Measurements from ENCODE around the gene AUTS2. TPM values are rescaled to one million over a fixed set of nuclear protein-coding genes. Genes with fewer than 3 reads are reported as not detected.

Gene AUTS2
- total RNA-seq, 1 experiment from 2014 or later, result 50.0 TPM

GRCh38 chr7:70288781-70289456 is 690.6 kb downstream of the AUTS2 start (continued):
- TF ChIP-seq ZNF416 (CRISPR knock-in tag; IDR thresholded peaks at IDR 0.05), result no peak
- TF ChIP-seq FOXK1 (CRISPR knock-in tag; IDR thresholded peaks at IDR 0.05), result no peak
- TF ChIP-seq SMAD4 (CRISPR knock-in tag; IDR thresholded peaks at IDR 0.05), result no peak
- no peak for TF ChIP-seq MXD4 (CRISPR knock-in tag; IDR thresholded peaks at IDR 0.05; ENCODE audit: borderline replicate concordance)
- no peak for TF ChIP-seq CDX4 (CRISPR knock-in tag; IDR thresholded peaks at IDR 0.05; ENCODE audit: borderline replicate concordance)
- TF ChIP-seq HMGA2 (CRISPR knock-in tag; IDR thresholded peaks at IDR 0.05), result no peak

GRCh38 chr7:70292716-70293115 is 694.4 kb downstream of the AUTS2 start:
- ChIA-PET CTCF (no interaction called here), POLR2A (no interaction called here)
- no peaks in the 10 kb centered on the region for H3K27me3 Mint-ChIP-seq (ENCODE audit: low read depth)
- H3K9me3 Mint-ChIP-seq, result no peaks in the 10 kb centered on the region
- DNase-seq (ENCODE audit: low spot score) (no peak), ATAC-seq (no peak)
- no peak overlapping the region for H3K4me3 Mint-ChIP-seq
- TF ChIP-seq ERG (CRISPR knock-in tag; IDR thresholded peaks at IDR 0.05), result no peak
- H3K36me3 Mint-ChIP-seq, result no peaks in the 10 kb centered on the region
- no peaks in the 10 kb centered on the region for H3K4me1 Mint-ChIP-seq
- no peak overlapping the region for H3K27ac Mint-ChIP-seq

- DNase-seq (ENCODE audit: low spot score), result no peak
- Mint-ChIP-seq H3K4me3 (no peak overlapping the region), H3K27ac (no peak overlapping the region), H3K27me3 (ENCODE audit: low read depth) (no peaks in the 10 kb centered on the region), H3K4me1 (no peaks in the 10 kb centered on the region), H3K9me3 (no peaks in the 10 kb centered on the region), H3K36me3 (no peaks in the 10 kb centered on the region)
- ChIA-PET POLR2A (no interaction called here), CTCF (no interaction called here)
- no peak for ATAC-seq
- no peak for TF ChIP-seq ZNF532 (CRISPR knock-in tag; IDR thresholded peaks at IDR 0.05; ENCODE audit: borderline replicate concordance)
- no peak for TF ChIP-seq ZBTB43 (CRISPR knock-in tag; IDR thresholded peaks at IDR 0.05)
- no peak for TF ChIP-seq ZNF232 (CRISPR knock-in tag; IDR thresholded peaks at IDR 0.05)
Observed at GRCh38 chr7:70294211-70294911, 696.1 kb downstream of the AUTS2 start.

GRCh38 chr7:70298780-70299471 is 700.7 kb downstream of the AUTS2 start:
- ATAC-seq, result no peak
- TF ChIP-seq STAT6 (CRISPR knock-in tag; conservative IDR thresholded peaks at IDR 0.05; ENCODE audit: low read depth) (no peak), IRF1 (CRISPR knock-in tag; IDR thresholded peaks at IDR 0.05) (no peak), ATF2 (CRISPR knock-in tag; IDR thresholded peaks at IDR 0.05; ENCODE audit: borderline replicate concordance, low read depth) (no peak), ZNF671 (CRISPR knock-in tag; IDR thresholded peaks at IDR 0.05) (no peak), ZNF232 (CRISPR knock-in tag; IDR thresholded peaks at IDR 0.05) (no peak)
- Mint-ChIP-seq H3K4me3 (no peak overlapping the region), H3K4me1 (no peaks in the 10 kb centered on the region), H3K36me3 (no peaks in the 10 kb centered on the region), H3K9me3 (no peaks in the 10 kb centered on the region), H3K27me3 (ENCODE audit: low read depth) (peaks cover 3% of the 10 kb centered on the region; the same call in 1 of the 2 replicates), H3K27ac (no peak overlapping the region)
- CTCF ChIA-PET, result no interaction called here
- no peak for DNase-seq (ENCODE audit: low spot score)
- POLR2A ChIA-PET, result no interaction called here
